Measurements from ENCODE around the gene IRF2. TPM values are rescaled to one million over a fixed set of nuclear protein-coding genes. Genes with fewer than 3 reads are reported as not detected.

IRF2 gene
- total RNA-seq, 1 experiment from 2014 or later: 6.5 TPM

- DNase-seq (ENCODE audit: low spot score): peak; percentile 84
- in situ Hi-C loops (cut with HindIII; ENCODE audit: low sequenced_read_pairs): no loop called here
These were observed 56.4 kb downstream of the IRF2 start for GRCh38 chr4:184417802-184418511.

DNA sequence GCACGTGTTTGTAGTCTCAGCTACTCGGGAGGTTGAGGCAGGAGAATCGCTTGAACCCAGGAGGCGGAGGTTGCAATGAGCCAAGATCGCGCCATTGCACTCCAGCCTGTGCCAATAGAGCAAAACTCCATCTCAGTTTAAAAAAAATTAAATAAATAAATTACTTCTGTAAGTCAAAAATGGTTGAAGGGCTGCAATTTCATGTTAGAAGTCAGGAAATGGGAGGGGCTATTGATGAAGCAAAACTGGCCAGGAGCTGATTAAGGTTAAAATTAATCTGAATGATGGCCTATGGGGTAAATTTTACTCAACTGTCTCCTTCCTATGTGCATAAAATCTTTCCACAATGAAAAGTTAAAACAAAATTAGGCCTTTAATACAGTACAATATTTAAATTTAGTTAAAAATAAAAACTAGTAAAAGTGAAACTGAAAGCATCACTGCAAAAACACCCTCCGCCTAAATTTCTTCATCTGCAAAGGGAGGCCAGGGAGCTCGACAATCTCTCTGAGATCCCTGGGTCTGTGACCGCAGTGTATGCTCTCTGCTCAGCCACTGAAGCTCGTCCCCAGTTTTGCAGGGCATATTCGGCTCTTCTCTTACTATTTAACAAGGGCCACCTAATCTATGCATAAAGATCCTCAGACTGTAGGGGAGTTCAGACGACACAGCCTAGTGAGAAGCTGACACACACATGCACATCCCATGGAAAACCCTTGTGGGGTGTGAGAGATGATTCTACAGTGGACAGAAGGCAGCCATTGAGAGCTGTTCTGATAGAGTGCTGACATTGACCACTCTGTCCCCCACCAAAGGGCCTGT lies 57.2 kb downstream of the IRF2 start:
- no peak for DNase-seq (ENCODE audit: low spot score)

GRCh38 chr4:184415071-184415470 lies 59.3 kb downstream of the IRF2 start:
- in situ Hi-C loops (cut with HindIII; ENCODE audit: low sequenced_read_pairs): no loop called here
- no peak for DNase-seq (ENCODE audit: low spot score)

More for the DNA sequence above, 57.2 kb downstream of the IRF2 start:
- in situ Hi-C loops (cut with HindIII; ENCODE audit: low sequenced_read_pairs): no loop called here

GRCh38 chr4:184413261-184414046 lies 60.9 kb downstream of the IRF2 start:
- DNase-seq (ENCODE audit: low spot score): no peak
- in situ Hi-C loops (cut with HindIII; ENCODE audit: low sequenced_read_pairs): no loop called here

- in situ Hi-C loops (cut with HindIII; ENCODE audit: low sequenced_read_pairs): no loop called here
- DNase-seq (ENCODE audit: low spot score): no peak
These were observed 63.6 kb downstream of the IRF2 start for GRCh38 chr4:184410748-184411147.

DNA sequence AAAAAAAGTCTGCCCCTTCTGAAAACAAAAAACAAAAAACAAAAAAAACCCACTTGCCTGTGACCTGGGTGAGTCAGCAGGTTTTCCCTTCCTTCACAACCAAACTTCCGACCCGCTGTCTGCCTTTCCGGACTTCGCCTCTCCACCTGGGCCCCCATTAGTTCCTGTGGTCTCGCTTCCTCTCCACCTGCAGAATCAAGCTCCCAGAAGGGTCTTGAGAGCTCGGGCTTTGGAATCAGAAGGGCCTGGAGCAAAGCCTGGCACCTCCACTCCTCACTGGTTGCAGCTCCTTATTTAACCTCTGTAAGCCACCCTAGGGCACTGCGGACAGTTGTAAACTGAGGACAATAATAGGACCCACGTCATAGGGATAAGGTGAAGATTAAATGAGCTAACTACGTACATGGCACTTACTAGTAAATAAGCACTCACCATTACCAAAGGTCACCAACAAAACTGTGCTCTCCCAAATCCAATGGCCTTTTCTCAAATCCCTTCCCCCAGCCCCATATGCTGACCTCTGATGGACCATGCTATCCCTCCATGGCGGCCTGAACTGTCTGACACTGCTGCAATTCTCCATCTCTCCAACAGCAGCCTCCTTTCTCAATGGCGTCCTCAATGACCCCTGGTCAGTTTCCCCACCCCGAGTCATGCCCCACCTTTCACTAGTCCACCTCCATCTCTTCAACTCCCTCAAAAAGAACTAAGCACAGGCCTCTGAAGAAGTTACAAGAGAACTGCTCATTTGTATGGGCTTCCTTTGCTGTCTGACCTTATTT lies 64.2 kb downstream of the IRF2 start:
- in situ Hi-C loops (cut with HindIII; ENCODE audit: low sequenced_read_pairs): no loop called here

DNA sequence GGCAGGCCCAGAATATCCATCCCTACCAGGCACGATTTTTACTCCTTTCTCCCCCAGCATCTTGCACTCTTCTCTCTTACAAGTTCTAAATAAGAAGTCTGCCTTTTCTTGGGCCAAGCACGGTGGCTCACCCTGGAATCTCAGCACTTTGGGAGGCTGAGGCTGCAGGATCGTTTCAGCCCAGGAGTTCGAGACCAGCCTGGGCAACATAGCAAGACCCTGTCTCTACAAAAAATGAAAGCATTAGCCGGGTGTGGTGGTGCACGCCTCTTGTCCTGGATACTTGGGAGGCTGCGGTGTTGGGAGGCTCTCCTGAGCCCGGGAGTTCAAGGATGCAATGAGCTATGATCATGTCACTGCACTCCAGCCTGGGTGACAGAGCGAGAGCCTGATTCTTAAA lies 64.8 kb downstream of the IRF2 start:
- in situ Hi-C loops (cut with HindIII; ENCODE audit: low sequenced_read_pairs): no loop called here

More for the DNA sequence above, 64.2 kb downstream of the IRF2 start:
- DNase-seq (ENCODE audit: low spot score): no peak

GRCh38 chr4:184408684-184409081 lies 65.7 kb downstream of the IRF2 start:
- no peak for DNase-seq (ENCODE audit: low spot score)
- in situ Hi-C loops (cut with HindIII; ENCODE audit: low sequenced_read_pairs): no loop called here

More for the DNA sequence above, 64.8 kb downstream of the IRF2 start:
- no peak for DNase-seq (ENCODE audit: low spot score)

DNA sequence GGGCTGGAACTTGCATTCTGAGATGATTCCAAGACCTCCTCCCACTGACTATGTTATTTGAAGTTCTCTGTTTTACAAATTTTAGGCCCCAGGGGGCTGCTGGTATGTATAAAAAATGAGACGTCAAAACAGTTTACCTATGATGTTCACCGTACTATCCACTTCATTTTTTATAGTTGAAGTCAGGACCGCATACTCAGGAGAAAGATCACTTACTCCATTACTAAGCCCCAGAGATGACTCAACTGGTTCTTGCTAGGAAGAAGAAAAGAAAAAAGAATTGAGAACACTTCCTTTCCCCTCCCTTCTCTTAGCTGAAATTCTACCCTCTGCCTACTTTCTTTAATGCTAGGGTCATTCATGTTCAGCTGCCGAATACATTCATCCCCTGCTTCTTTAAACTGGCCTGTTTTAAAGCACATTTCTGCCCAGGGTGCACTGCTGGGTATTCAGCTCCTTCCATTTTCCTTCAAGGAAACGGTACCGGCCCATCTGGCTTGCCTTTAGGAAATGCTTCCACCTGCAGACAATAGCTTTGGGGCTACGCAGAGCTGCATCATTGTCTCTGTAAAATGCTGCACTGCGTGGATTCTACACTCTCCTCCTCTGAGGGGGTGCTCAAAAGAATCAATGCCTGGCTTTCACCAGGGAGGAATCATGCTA lies 66.2 kb downstream of the IRF2 start:
- DNase-seq (ENCODE audit: low spot score): no peak
- in situ Hi-C loops (cut with HindIII; ENCODE audit: low sequenced_read_pairs): no loop called here

DNA sequence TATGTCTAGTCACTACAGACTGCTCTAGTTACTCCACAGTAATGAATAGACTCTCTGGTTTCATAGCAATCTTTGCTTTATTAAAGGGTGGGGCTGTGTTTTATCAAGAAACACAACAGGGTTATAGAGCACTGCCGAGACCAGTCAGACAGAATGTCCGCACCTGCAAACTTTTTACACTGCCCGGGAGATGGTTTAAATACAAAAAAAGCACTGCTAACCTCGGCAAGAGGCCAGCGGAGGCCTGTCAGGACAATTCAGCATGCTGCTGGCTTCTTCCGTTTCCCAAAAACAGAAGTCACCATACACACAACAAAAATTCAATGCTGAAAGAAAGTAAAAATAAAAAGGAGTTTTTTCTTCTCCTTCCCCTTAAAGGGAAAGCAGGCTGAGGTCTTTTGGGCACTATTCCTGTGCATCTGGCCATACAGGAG lies 67.4 kb downstream of the IRF2 start:
- in situ Hi-C loops (cut with HindIII; ENCODE audit: low sequenced_read_pairs): no loop called here
- DNase-seq (ENCODE audit: low spot score): no peak

DNA sequence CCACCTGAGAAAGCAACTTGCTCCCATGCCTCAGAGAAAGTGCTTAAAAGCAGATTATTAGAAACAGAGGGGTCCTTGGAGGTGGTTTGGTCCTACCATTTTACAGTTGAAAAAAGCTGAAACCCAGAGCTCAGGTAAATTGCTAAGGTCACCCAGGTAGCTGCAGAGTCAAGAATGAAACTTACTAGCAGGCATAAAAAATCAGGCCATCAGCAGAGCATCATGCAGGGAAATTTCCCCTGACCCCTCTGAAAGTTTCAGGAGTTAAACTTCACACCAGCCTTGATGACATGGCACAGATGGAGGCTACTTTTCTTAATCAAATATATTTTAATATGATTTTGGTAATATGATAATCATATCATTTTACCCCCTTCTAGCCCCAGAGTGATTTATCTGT lies 70.3 kb downstream of the IRF2 start:
- no peak for DNase-seq (ENCODE audit: low spot score)
- in situ Hi-C loops (cut with HindIII; ENCODE audit: low sequenced_read_pairs): no loop called here

DNA sequence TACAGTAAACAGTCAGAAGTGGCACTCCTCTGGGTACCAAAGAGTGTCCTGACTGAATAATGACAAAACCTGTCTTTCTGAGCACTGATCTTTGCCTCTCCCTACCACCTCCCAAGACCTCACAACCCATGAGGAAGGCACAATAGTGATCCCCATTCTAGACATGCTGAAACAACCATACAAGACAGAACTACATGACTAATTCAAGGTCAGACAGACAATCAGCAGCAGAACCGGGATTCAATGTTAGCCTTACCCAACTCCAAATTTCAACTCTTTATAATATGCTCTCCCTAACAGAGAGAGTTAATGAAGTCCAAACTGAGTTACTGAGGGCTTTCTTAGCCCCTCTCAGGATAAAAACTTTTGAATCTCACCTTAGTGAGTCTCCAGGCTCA lies 71.0 kb downstream of the IRF2 start:
- in situ Hi-C loops (cut with HindIII; ENCODE audit: low sequenced_read_pairs): no loop called here
- DNase-seq (ENCODE audit: low spot score): no peak

- in situ Hi-C loops (cut with HindIII; ENCODE audit: low sequenced_read_pairs): no loop called here
- no peak for DNase-seq (ENCODE audit: low spot score)
These were observed 71.5 kb downstream of the IRF2 start for GRCh38 chr4:184402740-184403383.

- no peak for DNase-seq (ENCODE audit: low spot score)
- in situ Hi-C loops (cut with HindIII; ENCODE audit: low sequenced_read_pairs): no loop called here
These were observed 72.1 kb downstream of the IRF2 start for GRCh38 chr4:184402239-184402638.

GRCh38 chr4:184401397-184402171 lies 72.8 kb downstream of the IRF2 start:
- DNase-seq (ENCODE audit: low spot score): no peak
- in situ Hi-C loops (cut with HindIII; ENCODE audit: low sequenced_read_pairs): no loop called here

DNA sequence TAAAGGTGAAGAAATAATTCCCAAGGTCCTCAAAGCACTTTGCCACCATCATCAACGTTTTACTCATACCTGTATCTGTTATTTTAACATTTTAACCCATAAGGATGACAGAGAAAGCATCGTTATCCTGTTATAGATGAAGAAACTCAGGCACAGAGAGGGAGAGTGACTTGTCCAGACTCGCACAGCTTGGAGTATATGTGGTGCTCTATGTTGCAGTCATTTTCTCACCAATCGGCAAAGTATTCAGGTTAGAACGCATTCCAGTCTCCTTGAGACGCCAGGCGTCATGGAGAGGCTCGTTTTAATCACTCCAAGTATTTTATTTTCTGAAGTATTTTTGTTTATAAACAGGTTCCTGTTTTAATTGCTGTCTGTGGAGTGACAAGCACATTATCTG lies 73.5 kb downstream of the IRF2 start:
- in situ Hi-C loops (cut with HindIII; ENCODE audit: low sequenced_read_pairs): no loop called here
- no peak for DNase-seq (ENCODE audit: low spot score)

DNA sequence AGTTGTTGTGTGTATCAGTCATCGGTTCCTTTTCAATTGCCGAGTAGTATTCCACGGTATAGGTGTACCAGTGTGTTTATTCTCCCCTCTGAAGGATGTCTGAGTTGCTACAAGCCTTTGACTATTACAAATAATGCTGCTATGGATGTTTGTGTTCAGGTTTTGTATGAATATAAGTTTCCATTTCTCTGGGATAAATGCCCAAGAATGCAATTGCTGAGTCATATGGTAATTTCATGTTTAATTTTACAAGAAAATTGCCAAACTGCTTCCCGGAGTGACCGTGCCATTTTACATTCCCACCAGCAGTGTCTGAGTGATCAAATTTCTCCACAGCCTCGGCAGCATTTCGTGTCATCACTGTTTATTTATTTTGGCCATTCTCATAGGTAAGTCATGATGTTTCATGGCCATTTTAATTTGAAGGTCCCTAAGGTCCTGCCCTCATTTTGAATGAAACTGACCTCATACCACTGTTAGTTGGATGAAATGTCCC lies 73.9 kb downstream of the IRF2 start:
- in situ Hi-C loops (cut with HindIII; ENCODE audit: low sequenced_read_pairs): no loop called here
- DNase-seq (ENCODE audit: low spot score): no peak

Measured in G401 (cell line).